ENCODE data around the gene COX7B2. TPM values are rescaled to one million over a fixed set of nuclear protein-coding genes. Genes with fewer than 3 reads are reported as not detected.

The COX7B2 gene
- not detected in 2 replicates for total RNA-seq
- long read RNA-seq: 0 reads

- H3K9me3 Mint-ChIP-seq (ENCODE audit: low read depth): peaks cover 5% of the 10 kb centered on the region
- no peaks in the 10 kb centered on the region for H3K36me3 Mint-ChIP-seq (ENCODE audit: insufficient read depth)
- H3K4me3 Mint-ChIP-seq (ENCODE audit: low read depth): no peak within 1 kb of the TSS
- TF ChIP-seq, protein P1, sequence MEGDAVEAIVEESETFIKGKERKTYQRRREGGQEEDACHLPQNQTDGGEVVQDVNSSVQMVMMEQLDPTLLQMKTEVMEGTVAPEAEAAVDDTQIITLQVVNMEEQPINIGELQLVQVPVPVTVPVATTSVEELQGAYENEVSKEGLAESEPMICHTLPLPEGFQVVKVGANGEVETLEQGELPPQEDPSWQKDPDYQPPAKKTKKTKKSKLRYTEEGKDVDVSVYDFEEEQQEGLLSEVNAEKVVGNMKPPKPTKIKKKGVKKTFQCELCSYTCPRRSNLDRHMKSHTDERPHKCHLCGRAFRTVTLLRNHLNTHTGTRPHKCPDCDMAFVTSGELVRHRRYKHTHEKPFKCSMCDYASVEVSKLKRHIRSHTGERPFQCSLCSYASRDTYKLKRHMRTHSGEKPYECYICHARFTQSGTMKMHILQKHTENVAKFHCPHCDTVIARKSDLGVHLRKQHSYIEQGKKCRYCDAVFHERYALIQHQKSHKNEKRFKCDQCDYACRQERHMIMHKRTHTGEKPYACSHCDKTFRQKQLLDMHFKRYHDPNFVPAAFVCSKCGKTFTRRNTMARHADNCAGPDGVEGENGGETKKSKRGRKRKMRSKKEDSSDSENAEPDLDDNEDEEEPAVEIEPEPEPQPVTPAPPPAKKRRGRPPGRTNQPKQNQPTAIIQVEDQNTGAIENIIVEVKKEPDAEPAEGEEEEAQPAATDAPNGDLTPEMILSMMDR (IDR thresholded peaks at IDR 0.05; ENCODE audit: unreplicated experiment): no peak
- DNase-seq (ENCODE audit: low spot score, unreplicated experiment): no peak
- no peaks in the 10 kb centered on the region for H3K27me3 Mint-ChIP-seq
- no peak within 1 kb of the TSS for H3K27ac Mint-ChIP-seq
- no peaks in the 10 kb centered on the region for H3K4me1 Mint-ChIP-seq (ENCODE audit: low read depth)
Observed at GRCh38 chr4:46909078-46909477, at the start of gene COX7B2. TSS of gene COX7B2 (minus strand) at chr4:46909245. CDS start at chr4:46735192, 174,053 bp downstream.

- Mint-ChIP-seq H3K27me3 (peaks cover 2% of the 10 kb centered on the region), H3K36me3 (ENCODE audit: insufficient read depth) (no peaks in the 10 kb centered on the region), H3K9me3 (ENCODE audit: low read depth) (no peaks in the 10 kb centered on the region), H3K4me3 (ENCODE audit: low read depth) (no peak overlapping the region), H3K27ac (no peak overlapping the region), H3K4me1 (ENCODE audit: low read depth) (no peaks in the 10 kb centered on the region)
- no peak for DNase-seq (ENCODE audit: low spot score, unreplicated experiment)
- TF ChIP-seq, protein P1 (IDR thresholded peaks at IDR 0.05; ENCODE audit: unreplicated experiment): no peak
Observed at GRCh38 chr4:46956451-46956850, 47.4 kb upstream of the COX7B2 start.

GRCh38 chr4:46955601-46956000 lies 46.6 kb upstream of the COX7B2 start:
- Mint-ChIP-seq H3K27ac (no peak overlapping the region), H3K4me3 (ENCODE audit: low read depth) (no peak overlapping the region)
- TF ChIP-seq, protein P1 (IDR thresholded peaks at IDR 0.05; ENCODE audit: unreplicated experiment): no peak

DNA sequence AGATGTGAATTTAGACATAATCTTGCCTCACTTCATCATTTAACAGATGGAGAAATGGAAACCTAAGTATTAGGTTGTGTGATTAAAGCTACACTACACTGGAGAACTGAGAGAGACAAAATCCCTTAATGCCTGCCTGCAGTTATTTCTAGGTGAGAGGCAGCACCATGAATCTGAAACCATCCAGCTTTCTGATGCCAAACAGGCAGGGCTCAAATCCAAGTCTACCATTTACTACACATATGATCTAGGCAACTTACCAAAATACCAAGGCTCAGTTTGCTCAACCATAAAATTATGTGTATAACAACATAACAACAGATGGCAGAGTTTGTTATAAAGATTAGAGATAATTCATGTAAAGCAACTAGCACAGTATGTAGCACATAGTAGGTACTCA lies 45.6 kb upstream of the COX7B2 start:
- Mint-ChIP-seq H3K4me3 (ENCODE audit: low read depth) (no peak overlapping the region), H3K4me1 (ENCODE audit: low read depth) (no peaks in the 10 kb centered on the region), H3K36me3 (ENCODE audit: insufficient read depth) (no peaks in the 10 kb centered on the region), H3K27ac (no peak overlapping the region), H3K9me3 (ENCODE audit: low read depth) (no peaks in the 10 kb centered on the region), H3K27me3 (no peaks in the 10 kb centered on the region)
- DNase-seq (ENCODE audit: low spot score, unreplicated experiment): no peak
- TF ChIP-seq, protein P1 (IDR thresholded peaks at IDR 0.05; ENCODE audit: unreplicated experiment): no peak

More at GRCh38 chr4:46955601-46956000, 46.6 kb upstream of the COX7B2 start:
- H3K9me3 Mint-ChIP-seq (ENCODE audit: low read depth): no peaks in the 10 kb centered on the region
- H3K4me1 Mint-ChIP-seq (ENCODE audit: low read depth): no peaks in the 10 kb centered on the region
- H3K27me3 Mint-ChIP-seq: no peaks in the 10 kb centered on the region
- H3K36me3 Mint-ChIP-seq (ENCODE audit: insufficient read depth): no peaks in the 10 kb centered on the region
- no peak for DNase-seq (ENCODE audit: low spot score, unreplicated experiment)

DNA sequence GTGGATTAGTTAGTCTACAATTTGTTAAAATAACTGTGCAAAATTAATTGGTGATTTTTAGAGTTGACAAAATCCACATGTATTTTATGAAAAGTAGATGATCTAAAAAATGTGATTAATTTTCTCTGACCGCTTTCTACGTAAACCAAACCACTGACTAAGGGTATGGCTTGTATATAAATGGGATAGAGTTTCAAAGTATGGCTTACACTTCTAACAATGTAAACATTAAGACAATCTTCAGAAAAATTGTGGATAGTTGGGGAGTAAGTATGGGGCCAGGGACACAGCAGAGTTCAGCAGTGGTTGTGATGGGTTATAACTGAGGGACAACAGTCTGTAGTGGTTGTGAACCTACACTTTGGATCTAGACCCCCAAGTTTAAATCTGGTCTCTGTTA lies 44.5 kb upstream of the COX7B2 start:
- Mint-ChIP-seq H3K36me3 (ENCODE audit: insufficient read depth) (no peaks in the 10 kb centered on the region), H3K4me3 (ENCODE audit: low read depth) (no peak overlapping the region), H3K27me3 (no peaks in the 10 kb centered on the region), H3K27ac (no peak overlapping the region), H3K9me3 (ENCODE audit: low read depth) (no peaks in the 10 kb centered on the region), H3K4me1 (ENCODE audit: low read depth) (no peaks in the 10 kb centered on the region)
- DNase-seq (ENCODE audit: low spot score, unreplicated experiment): no peak
- TF ChIP-seq, protein P1 (IDR thresholded peaks at IDR 0.05; ENCODE audit: unreplicated experiment): no peak

Data from progenitor cell of endocrine pancreas (in vitro differentiated cells).